Suprapubic skin (tissue), 4 donors: ENCODE results near the gene CHAT. TPM values are rescaled to one million over a fixed set of nuclear protein-coding genes. Genes with fewer than 3 reads are reported as not detected.

Experiments
- DNase-seq, 2 donors: peaks; one replicate each; pipeline ENCODE4 v3.0.0-alpha.2; 2019; ENCODE audit warnings: low spot score in 2 of 2
- H3K27ac ChIP-seq: fragments of 200-600 bp; sonication (generic); one replicate; pipeline ENCODE4 v1.5.1; 2019
- H3K27me3 ChIP-seq: fragments of 200-600 bp; sonication (generic); one replicate; pipeline ENCODE4 v1.5.1; 2019
- H3K36me3 ChIP-seq: fragments of 200-600 bp; sonication (generic); one replicate; pipeline ENCODE4 v1.5.1; 2019
- H3K4me1 ChIP-seq: fragments of 200-600 bp; sonication (generic); one replicate; pipeline ENCODE4 v1.5.1; 2019
- H3K4me3 ChIP-seq: fragments of 200-600 bp; sonication (generic); one replicate; pipeline ENCODE4 v1.5.1; 2019; ENCODE audit warnings: mild to moderate bottlenecking
- H3K9me3 ChIP-seq: fragments of 200-600 bp; sonication (generic); one replicate; pipeline ENCODE4 v1.5.1; 2019
- EP300 ChIP-seq: sonication (generic); formaldehyde crosslinking; IDR thresholded peaks from one replicate; pipeline ENCODE4 v1.6.1; 2017; ENCODE audit warnings: antibody characterized with exemption
- POLR2A ChIP-seq, 2 donors: fragments of 450-650 bp; IDR thresholded peaks; one replicate each; pipeline ENCODE4 v1.6.1; 2017; ENCODE audit warnings: antibody characterized with exemption in 2 of 2, mild to moderate bottlenecking in 2 of 2, moderate library complexity in 2 of 2
- POLR2AphosphoS5 ChIP-seq, 3 donors: sonication (generic); formaldehyde crosslinking; IDR thresholded peaks; one replicate each; pipeline ENCODE4 v1.6.1; 2017; ENCODE audit warnings: antibody characterized with exemption in 3 of 3
- whole genome bisulfite sequencing: methylation state at CpG from one replicate; pipeline ENCODE4 v1.1.5; 2018; 5-methylcytosine and 5-hydroxymethylcytosine counted together
- total RNA-seq, 4 donors: library from RNA; depleted of rRNA; stranded (reverse); fragments of >200 nt; gene quantifications; one replicate each; pipeline ENCODE4 v1.1.0, GENCODE V29; 2016
- TF ChIP-seq, protein P1 (sequence below), 2 donors: fragments of 200-600 bp in 1 of 2; fragments of 450-650 bp in 1 of 2; sonication (generic) in 1 of 2; IDR thresholded peaks; one replicate each; pipeline ENCODE4 v1.5.1; 2016 to 2019; ENCODE audit warnings: antibody characterized with exemption in 2 of 2, mild to moderate bottlenecking in 1 of 2, moderate library complexity in 1 of 2

CHAT gene
- total RNA-seq, 4 donors from 2014 or later, result not detected

GRCh38 chr10:49616421-49617101, 2.7 kb downstream of the CHAT start:
- TF ChIP-seq POLR2AphosphoS5 (IDR thresholded peaks at IDR 0.05) (no peak), EP300 (no peak), POLR2A (IDR thresholded peaks at IDR 0.05) (no peak)
- TF ChIP-seq, protein P1, sequence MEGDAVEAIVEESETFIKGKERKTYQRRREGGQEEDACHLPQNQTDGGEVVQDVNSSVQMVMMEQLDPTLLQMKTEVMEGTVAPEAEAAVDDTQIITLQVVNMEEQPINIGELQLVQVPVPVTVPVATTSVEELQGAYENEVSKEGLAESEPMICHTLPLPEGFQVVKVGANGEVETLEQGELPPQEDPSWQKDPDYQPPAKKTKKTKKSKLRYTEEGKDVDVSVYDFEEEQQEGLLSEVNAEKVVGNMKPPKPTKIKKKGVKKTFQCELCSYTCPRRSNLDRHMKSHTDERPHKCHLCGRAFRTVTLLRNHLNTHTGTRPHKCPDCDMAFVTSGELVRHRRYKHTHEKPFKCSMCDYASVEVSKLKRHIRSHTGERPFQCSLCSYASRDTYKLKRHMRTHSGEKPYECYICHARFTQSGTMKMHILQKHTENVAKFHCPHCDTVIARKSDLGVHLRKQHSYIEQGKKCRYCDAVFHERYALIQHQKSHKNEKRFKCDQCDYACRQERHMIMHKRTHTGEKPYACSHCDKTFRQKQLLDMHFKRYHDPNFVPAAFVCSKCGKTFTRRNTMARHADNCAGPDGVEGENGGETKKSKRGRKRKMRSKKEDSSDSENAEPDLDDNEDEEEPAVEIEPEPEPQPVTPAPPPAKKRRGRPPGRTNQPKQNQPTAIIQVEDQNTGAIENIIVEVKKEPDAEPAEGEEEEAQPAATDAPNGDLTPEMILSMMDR (IDR thresholded peaks at IDR 0.05), result no peak
- DNase-seq, result peak; percentile 30 to 62

GRCh38 chr10:49617121-49618020, 3.5 kb downstream of the CHAT start:
- H3K9me3 ChIP-seq, result no peaks in the 10 kb centered on the region
- 40% methylated on average over 6 of the region's 7 CpGs for WGBS
- peak; percentile 35 to 40 for DNase-seq
- H3K27ac ChIP-seq, result no peak overlapping the region
- peaks cover 5% of the 10 kb centered on the region for H3K4me1 ChIP-seq
- H3K36me3 ChIP-seq, result no peaks in the 10 kb centered on the region
- TF ChIP-seq POLR2AphosphoS5 (IDR thresholded peaks at IDR 0.05) (no peak), POLR2A (IDR thresholded peaks at IDR 0.05) (no peak), EP300 (no peak)
- TF ChIP-seq, protein P1 (IDR thresholded peaks at IDR 0.05), result no peak
- H3K4me3 ChIP-seq, result no peak overlapping the region
- H3K27me3 ChIP-seq, result peaks cover 88% of the 10 kb centered on the region

More at GRCh38 chr10:49616421-49617101, 2.7 kb downstream of the CHAT start:
- Histone ChIP-seq H3K27ac (no peak overlapping the region), H3K27me3 (peaks cover 96% of the 10 kb centered on the region), H3K4me1 (peaks cover 12% of the 10 kb centered on the region), H3K9me3 (no peaks in the 10 kb centered on the region), H3K36me3 (no peaks in the 10 kb centered on the region), H3K4me3 (no peak overlapping the region)
- 72% methylated on average over 5 of the region's 6 CpGs for WGBS

GRCh38 chr10:49618821-49619220, 5.0 kb downstream of the CHAT start:
- DNase-seq, result no peak
- Histone ChIP-seq H3K4me1 (peaks cover 5% of the 10 kb centered on the region), H3K9me3 (no peaks in the 10 kb centered on the region), H3K27me3 (peaks cover 82% of the 10 kb centered on the region), H3K4me3 (no peak overlapping the region), H3K36me3 (no peaks in the 10 kb centered on the region), H3K27ac (no peak overlapping the region)
- 70% methylated on average over 2 of the region's 2 CpGs for WGBS
- TF ChIP-seq, protein P1 (IDR thresholded peaks at IDR 0.05), result no peak
- TF ChIP-seq POLR2AphosphoS5 (IDR thresholded peaks at IDR 0.05) (no peak), EP300 (no peak), POLR2A (IDR thresholded peaks at IDR 0.05) (no peak)

- H3K9me3 ChIP-seq, result no peaks in the 10 kb centered on the region
- no peaks in the 10 kb centered on the region for H3K36me3 ChIP-seq
- no peak overlapping the region for H3K4me3 ChIP-seq
- H3K27ac ChIP-seq, result no peak overlapping the region
- TF ChIP-seq POLR2AphosphoS5 (IDR thresholded peaks at IDR 0.05) (no peak), POLR2A (IDR thresholded peaks at IDR 0.05) (no peak)
- TF ChIP-seq, protein P1 (IDR thresholded peaks at IDR 0.05), result no peak
- peak; percentile 31 to 40 for DNase-seq
- no peaks in the 10 kb centered on the region for H3K4me1 ChIP-seq
- peaks cover 76% of the 10 kb centered on the region for H3K27me3 ChIP-seq
- 70% methylated on average over 10 of the region's 10 CpGs for WGBS
Observed at GRCh38 chr10:49619613-49620012, 5.8 kb downstream of the CHAT start.

- 81% methylated on average over 4 of the region's 12 CpGs for whole genome bisulfite sequencing
- Histone ChIP-seq H3K4me1 (no peaks in the 10 kb centered on the region), H3K4me3 (no peak overlapping the region), H3K27ac (no peak overlapping the region), H3K36me3 (no peaks in the 10 kb centered on the region), H3K27me3 (peaks cover 69% of the 10 kb centered on the region), H3K9me3 (no peaks in the 10 kb centered on the region)
- TF ChIP-seq POLR2A (IDR thresholded peaks at IDR 0.05) (no peak), EP300 (no peak), POLR2AphosphoS5 (IDR thresholded peaks at IDR 0.05) (no peak)
- TF ChIP-seq, protein P1 (IDR thresholded peaks at IDR 0.05), result no peak
- peak; percentile 36 to 63 for DNase-seq
Observed at GRCh38 chr10:49620286-49620810, 6.5 kb downstream of the CHAT start.
